ENCODE results near the gene ACIN1.
"Not testable (repeated sequence)": the region's sequence is repeated elsewhere in the genome, so short reads cannot be mapped to it uniquely, and the experiment has no call there.

The ACIN1 gene

GRCh38 chr14:23109769-23110168 lies 14.8 kb upstream of the ACIN1 start:
- DNase-seq (ENCODE audit: insufficient read length, low spot score), result no peak
- FAIRE-seq, result no peak
- TF ChIP-seq PAX5 (IDR thresholded peaks at IDR 0.05; ENCODE audit: insufficient read depth, low read length, severe bottlenecking), result no peak
- no peak for TF ChIP-seq TAF1 (IDR thresholded peaks at IDR 0.05; ENCODE audit: low read depth, low read length)
- TF ChIP-seq SPI1 (IDR thresholded peaks at IDR 0.05; ENCODE audit: low read depth, low read length), result no peak
- no peak for TF ChIP-seq POLR2A (IDR thresholded peaks at IDR 0.05; ENCODE audit: low read depth, low read length)
- no peak for TF ChIP-seq POLR2AphosphoS5 (IDR thresholded peaks at IDR 0.05; ENCODE audit: low read depth, low read length)

GRCh38 chr14:23108169-23108568 lies 13.2 kb upstream of the ACIN1 start:
- not testable (repeated sequence) for FAIRE-seq; DNase-seq (ENCODE audit: insufficient read length, low spot score)

GRCh38 chr14:23107620-23108019 lies 12.7 kb upstream of the ACIN1 start:
- not testable (repeated sequence) for FAIRE-seq; DNase-seq (ENCODE audit: insufficient read length, low spot score)

GRCh38 chr14:23106747-23107045 lies 11.8 kb upstream of the ACIN1 start:
- TF ChIP-seq PAX5 (IDR thresholded peaks at IDR 0.05; ENCODE audit: insufficient read depth, low read length, severe bottlenecking) (no peak), TAF1 (IDR thresholded peaks at IDR 0.05; ENCODE audit: low read depth, low read length) (no peak), POLR2AphosphoS5 (IDR thresholded peaks at IDR 0.05; ENCODE audit: low read depth, low read length) (no peak), POU2F2 (IDR thresholded peaks at IDR 0.05; ENCODE audit: low read depth, low read length) (no peak), SPI1 (IDR thresholded peaks at IDR 0.05; ENCODE audit: low read depth, low read length) (no peak), POLR2A (IDR thresholded peaks at IDR 0.05; ENCODE audit: low read depth, low read length) (no peak)
- DNase-seq (ENCODE audit: insufficient read length, low spot score) (no peak), FAIRE-seq (no peak)

- DNase-seq (ENCODE audit: insufficient read length, low spot score) (no peak), FAIRE-seq (no peak)
- TF ChIP-seq SPI1 (IDR thresholded peaks at IDR 0.05; ENCODE audit: low read depth, low read length) (peak; percentile 23; the same call in 1 of the 2 replicates), POLR2AphosphoS5 (IDR thresholded peaks at IDR 0.05; ENCODE audit: low read depth, low read length) (no peak)
Measured at GRCh38 chr14:23105348-23105824, 10.4 kb upstream of the ACIN1 start.

- no peak for DNase-seq (ENCODE audit: insufficient read length, low spot score)
- no peak for FAIRE-seq
- TF ChIP-seq POU2F2 (IDR thresholded peaks at IDR 0.05; ENCODE audit: low read depth, low read length), result no peak
- TF ChIP-seq SPI1 (IDR thresholded peaks at IDR 0.05; ENCODE audit: low read depth, low read length), result no peak
- TF ChIP-seq POLR2AphosphoS5 (IDR thresholded peaks at IDR 0.05; ENCODE audit: low read depth, low read length), result no peak
- TF ChIP-seq TAF1 (IDR thresholded peaks at IDR 0.05; ENCODE audit: low read depth, low read length), result no peak
- no peak for TF ChIP-seq POLR2A (IDR thresholded peaks at IDR 0.05; ENCODE audit: low read depth, low read length)
- TF ChIP-seq PAX5 (IDR thresholded peaks at IDR 0.05; ENCODE audit: insufficient read depth, low read length, severe bottlenecking), result no peak
Measured at GRCh38 chr14:23104591-23105347, 9.8 kb upstream of the ACIN1 start, which contains the start of gene CIROP. CIROP (minus strand) TSS chr14:23104989; CDS start chr14:23104920, 69 bp downstream.

- FAIRE-seq (no peak), DNase-seq (ENCODE audit: insufficient read length, low spot score) (no peak)
- TF ChIP-seq POU2F2 (IDR thresholded peaks at IDR 0.05; ENCODE audit: low read depth, low read length), result no peak
- no peak for TF ChIP-seq POLR2AphosphoS5 (IDR thresholded peaks at IDR 0.05; ENCODE audit: low read depth, low read length)
- TF ChIP-seq PAX5 (IDR thresholded peaks at IDR 0.05; ENCODE audit: insufficient read depth, low read length, severe bottlenecking), result no peak
- no peak for TF ChIP-seq POLR2A (IDR thresholded peaks at IDR 0.05; ENCODE audit: low read depth, low read length)
- no peak for TF ChIP-seq SPI1 (IDR thresholded peaks at IDR 0.05; ENCODE audit: low read depth, low read length)
- no peak for TF ChIP-seq TAF1 (IDR thresholded peaks at IDR 0.05; ENCODE audit: low read depth, low read length)
Measured at GRCh38 chr14:23104070-23104590, 9.2 kb upstream of the ACIN1 start.

- TF ChIP-seq SPI1 (IDR thresholded peaks at IDR 0.05; ENCODE audit: low read depth, low read length), result no peak
- no peak for TF ChIP-seq POLR2A (IDR thresholded peaks at IDR 0.05; ENCODE audit: low read depth, low read length)
- TF ChIP-seq POU2F2 (IDR thresholded peaks at IDR 0.05; ENCODE audit: low read depth, low read length), result no peak
- no peak for TF ChIP-seq PAX5 (IDR thresholded peaks at IDR 0.05; ENCODE audit: insufficient read depth, low read length, severe bottlenecking)
- TF ChIP-seq POLR2AphosphoS5 (IDR thresholded peaks at IDR 0.05; ENCODE audit: low read depth, low read length), result no peak
- TF ChIP-seq TAF1 (IDR thresholded peaks at IDR 0.05; ENCODE audit: low read depth, low read length), result no peak
- FAIRE-seq (no peak), DNase-seq (ENCODE audit: insufficient read length, low spot score) (no peak)
Measured at GRCh38 chr14:23103581-23103980, 8.6 kb upstream of the ACIN1 start.

GRCh38 chr14:23102801-23103200 lies 7.9 kb upstream of the ACIN1 start:
- FAIRE-seq (no peak), DNase-seq (ENCODE audit: insufficient read length, low spot score) (no peak)
- no peak for TF ChIP-seq POU2F2 (IDR thresholded peaks at IDR 0.05; ENCODE audit: low read depth, low read length)
- TF ChIP-seq TAF1 (IDR thresholded peaks at IDR 0.05; ENCODE audit: low read depth, low read length), result no peak
- no peak for TF ChIP-seq PAX5 (IDR thresholded peaks at IDR 0.05; ENCODE audit: insufficient read depth, low read length, severe bottlenecking)
- TF ChIP-seq SPI1 (IDR thresholded peaks at IDR 0.05; ENCODE audit: low read depth, low read length), result no peak
- no peak for TF ChIP-seq POLR2A (IDR thresholded peaks at IDR 0.05; ENCODE audit: low read depth, low read length)
- TF ChIP-seq POLR2AphosphoS5 (IDR thresholded peaks at IDR 0.05; ENCODE audit: low read depth, low read length), result no peak

GRCh38 chr14:23101986-23102625 lies 7.2 kb upstream of the ACIN1 start:
- FAIRE-seq (no peak), DNase-seq (ENCODE audit: insufficient read length, low spot score) (no peak)
- TF ChIP-seq TAF1 (IDR thresholded peaks at IDR 0.05; ENCODE audit: low read depth, low read length) (no peak), POLR2A (IDR thresholded peaks at IDR 0.05; ENCODE audit: low read depth, low read length) (no peak), POLR2AphosphoS5 (IDR thresholded peaks at IDR 0.05; ENCODE audit: low read depth, low read length) (no peak), SPI1 (IDR thresholded peaks at IDR 0.05; ENCODE audit: low read depth, low read length) (no peak), POU2F2 (IDR thresholded peaks at IDR 0.05; ENCODE audit: low read depth, low read length) (no peak), PAX5 (IDR thresholded peaks at IDR 0.05; ENCODE audit: insufficient read depth, low read length, severe bottlenecking) (no peak)

All from GM12891 (cell line).